Type B pancreatic cell (in vitro differentiated cells): Measurements from ENCODE around the gene PCDH7. TPM values are rescaled to one million over a fixed set of nuclear protein-coding genes. Genes with fewer than 3 reads are reported as not detected.

Experiments used
- DNase-seq: peaks from one replicate; pipeline ENCODE4 v3.0.0; 2021; ENCODE audit warnings: mixed read lengths; ENCODE audit not compliant: unreplicated experiment; ENCODE audit errors: extremely low spot score
- H3K27ac Mint-ChIP-seq: 2 replicates; pipeline ENCODE4 v1.8.0; 2021; ENCODE audit warnings: mild to moderate bottlenecking, mixed read lengths
- H3K27me3 Mint-ChIP-seq: 2 replicates; pipeline ENCODE4 v1.8.0; 2021; ENCODE audit warnings: mixed read lengths
- H3K36me3 Mint-ChIP-seq: 2 replicates; pipeline ENCODE4 v1.8.0; 2021; ENCODE audit warnings: mixed read lengths
- H3K4me1 Mint-ChIP-seq: one replicate; pipeline ENCODE4 v1.8.0; 2021; ENCODE audit warnings: mixed read lengths; ENCODE audit not compliant: unreplicated experiment
- H3K4me3 Mint-ChIP-seq: 2 replicates; pipeline ENCODE4 v1.8.0; 2021; ENCODE audit warnings: mild to moderate bottlenecking, mixed read lengths
- H3K9me3 Mint-ChIP-seq: 2 replicates; pipeline ENCODE4 v1.8.0; 2021; ENCODE audit warnings: mixed read lengths
- total RNA-seq: library from RNA; stranded (reverse); gene quantifications from 2 replicates; pipeline ENCODE4 v1.2.1, GENCODE V29; 2021; ENCODE audit warnings: low replicate concordance
- TF ChIP-seq, protein P1 (sequence below): fragments of 200-600 bp; sonication (generic); conservative IDR thresholded peaks from 2 replicates; pipeline ENCODE4 v1.5.0; 2021; ENCODE audit warnings: antibody characterized with exemption, mild to moderate bottlenecking

The PCDH7 gene
- total RNA-seq, 1 donor from 2014 or later = 95.9 TPM

GRCh38 chr4:30724247-30724646 lies 4.1 kb downstream of the PCDH7 start:
- Mint-ChIP-seq H3K9me3 (no peaks in the 10 kb centered on the region), H3K27me3 (peaks cover 5% of the 10 kb centered on the region), H3K36me3 (peaks cover 16% of the 10 kb centered on the region), H3K4me1 (peaks cover 25% of the 10 kb centered on the region), H3K27ac (peak overlapping the region; percentile 84), H3K4me3 (peak overlapping the region; percentile 94)
- DNase-seq = no peak
- TF ChIP-seq, protein P1, sequence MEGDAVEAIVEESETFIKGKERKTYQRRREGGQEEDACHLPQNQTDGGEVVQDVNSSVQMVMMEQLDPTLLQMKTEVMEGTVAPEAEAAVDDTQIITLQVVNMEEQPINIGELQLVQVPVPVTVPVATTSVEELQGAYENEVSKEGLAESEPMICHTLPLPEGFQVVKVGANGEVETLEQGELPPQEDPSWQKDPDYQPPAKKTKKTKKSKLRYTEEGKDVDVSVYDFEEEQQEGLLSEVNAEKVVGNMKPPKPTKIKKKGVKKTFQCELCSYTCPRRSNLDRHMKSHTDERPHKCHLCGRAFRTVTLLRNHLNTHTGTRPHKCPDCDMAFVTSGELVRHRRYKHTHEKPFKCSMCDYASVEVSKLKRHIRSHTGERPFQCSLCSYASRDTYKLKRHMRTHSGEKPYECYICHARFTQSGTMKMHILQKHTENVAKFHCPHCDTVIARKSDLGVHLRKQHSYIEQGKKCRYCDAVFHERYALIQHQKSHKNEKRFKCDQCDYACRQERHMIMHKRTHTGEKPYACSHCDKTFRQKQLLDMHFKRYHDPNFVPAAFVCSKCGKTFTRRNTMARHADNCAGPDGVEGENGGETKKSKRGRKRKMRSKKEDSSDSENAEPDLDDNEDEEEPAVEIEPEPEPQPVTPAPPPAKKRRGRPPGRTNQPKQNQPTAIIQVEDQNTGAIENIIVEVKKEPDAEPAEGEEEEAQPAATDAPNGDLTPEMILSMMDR = no peak

DNA sequence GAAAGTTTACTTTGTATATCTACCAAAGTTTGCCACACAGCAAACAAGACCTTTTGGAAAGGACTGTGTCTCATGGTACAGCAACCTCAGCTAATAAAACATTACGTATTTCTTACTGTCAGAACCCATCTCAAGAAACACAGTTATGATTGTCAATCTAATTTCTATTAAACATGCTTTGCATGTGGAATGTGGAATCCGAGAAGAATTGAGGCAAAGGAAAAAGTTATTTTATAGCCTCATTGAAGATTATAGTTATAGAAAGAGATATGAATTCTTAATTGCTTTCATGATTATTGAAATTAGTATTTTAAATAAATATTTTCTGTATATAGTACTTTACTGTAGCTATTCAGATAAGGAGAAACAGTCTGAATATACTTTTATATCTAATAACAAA lies 5.4 kb downstream of the PCDH7 start:
- TF ChIP-seq, protein P1 = no peak
- Mint-ChIP-seq H3K4me1 (peaks cover 25% of the 10 kb centered on the region), H3K36me3 (peaks cover 19% of the 10 kb centered on the region), H3K27ac (no peak overlapping the region), H3K4me3 (peak overlapping the region; percentile 94), H3K27me3 (peaks cover 5% of the 10 kb centered on the region), H3K9me3 (no peaks in the 10 kb centered on the region)
- DNase-seq = no peak

DNA sequence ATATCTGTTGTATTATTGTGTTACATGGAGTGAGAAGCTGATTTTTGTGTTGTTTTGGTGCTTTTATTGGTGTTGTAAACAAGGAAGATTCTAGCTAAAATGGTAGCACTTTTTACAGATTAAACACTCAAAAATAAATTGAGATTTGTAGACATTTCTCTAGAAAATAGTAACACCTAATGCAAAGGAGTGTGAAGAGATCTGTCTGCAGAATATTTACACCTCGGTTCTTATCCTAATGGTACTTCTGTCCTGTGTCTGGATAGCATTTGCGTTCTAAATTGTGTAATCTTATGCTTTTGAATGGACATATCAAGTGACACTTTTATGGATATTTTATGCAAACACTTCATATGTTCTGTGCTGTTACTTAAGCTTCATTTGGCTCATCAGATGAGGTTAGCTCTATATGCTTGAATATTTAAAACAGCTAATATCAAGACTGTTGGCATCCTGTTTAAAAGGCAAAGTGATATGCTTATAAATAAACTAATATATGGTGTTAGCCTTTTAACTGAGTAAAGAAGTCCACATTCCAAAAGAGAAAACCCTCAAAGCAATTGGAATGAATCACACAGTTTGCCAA lies 6.0 kb downstream of the PCDH7 start:
- TF ChIP-seq, protein P1 = no peak
- Mint-ChIP-seq H3K9me3 (no peaks in the 10 kb centered on the region), H3K4me1 (peaks cover 25% of the 10 kb centered on the region), H3K27me3 (peaks cover 5% of the 10 kb centered on the region), H3K27ac (no peak overlapping the region), H3K4me3 (peak overlapping the region; percentile 90), H3K36me3 (peaks cover 19% of the 10 kb centered on the region)
- DNase-seq = no peak

- TF ChIP-seq, protein P1 = no peak
- no peak for DNase-seq
- H3K9me3 Mint-ChIP-seq = no peaks in the 10 kb centered on the region
- H3K27me3 Mint-ChIP-seq = peaks cover 5% of the 10 kb centered on the region
- no peak overlapping the region for H3K27ac Mint-ChIP-seq
- H3K36me3 Mint-ChIP-seq = peaks cover 19% of the 10 kb centered on the region
- H3K4me3 Mint-ChIP-seq = peak overlapping the region; percentile 82
- peaks cover 25% of the 10 kb centered on the region for H3K4me1 Mint-ChIP-seq
These were observed 7.2 kb downstream of the PCDH7 start for GRCh38 chr4:30727409-30727808.

DNA sequence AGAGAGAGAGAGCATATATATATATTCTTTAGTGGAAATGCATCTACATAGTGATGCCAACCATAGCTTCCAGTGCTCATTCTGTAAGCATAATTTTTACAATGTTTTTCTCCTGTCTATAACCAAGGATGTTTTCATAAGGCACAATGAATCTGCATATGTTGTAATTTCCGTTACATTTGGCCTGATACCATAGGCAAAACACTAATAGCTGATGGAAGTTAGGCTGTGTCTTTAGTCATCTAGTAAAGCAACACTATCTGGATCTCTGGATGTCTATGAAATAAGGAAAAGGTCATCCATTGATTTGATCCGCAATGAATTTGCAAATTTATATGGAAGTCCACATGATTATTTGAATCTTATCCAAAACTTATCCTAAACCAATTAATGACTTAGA lies 8.1 kb downstream of the PCDH7 start:
- DNase-seq = no peak
- TF ChIP-seq, protein P1 = no peak
- peaks cover 22% of the 10 kb centered on the region for H3K4me1 Mint-ChIP-seq
- no peak overlapping the region for H3K27ac Mint-ChIP-seq
- no peaks in the 10 kb centered on the region for H3K9me3 Mint-ChIP-seq
- peak overlapping the region; percentile 45 for H3K4me3 Mint-ChIP-seq
- no peaks in the 10 kb centered on the region for H3K27me3 Mint-ChIP-seq
- peaks cover 14% of the 10 kb centered on the region for H3K36me3 Mint-ChIP-seq
